ENCODE measurements around the gene CAPN12.
"Not testable (repeated sequence)": the region's sequence is repeated elsewhere in the genome, so short reads cannot be mapped to it uniquely, and the experiment has no call there.

Gene CAPN12

DNA sequence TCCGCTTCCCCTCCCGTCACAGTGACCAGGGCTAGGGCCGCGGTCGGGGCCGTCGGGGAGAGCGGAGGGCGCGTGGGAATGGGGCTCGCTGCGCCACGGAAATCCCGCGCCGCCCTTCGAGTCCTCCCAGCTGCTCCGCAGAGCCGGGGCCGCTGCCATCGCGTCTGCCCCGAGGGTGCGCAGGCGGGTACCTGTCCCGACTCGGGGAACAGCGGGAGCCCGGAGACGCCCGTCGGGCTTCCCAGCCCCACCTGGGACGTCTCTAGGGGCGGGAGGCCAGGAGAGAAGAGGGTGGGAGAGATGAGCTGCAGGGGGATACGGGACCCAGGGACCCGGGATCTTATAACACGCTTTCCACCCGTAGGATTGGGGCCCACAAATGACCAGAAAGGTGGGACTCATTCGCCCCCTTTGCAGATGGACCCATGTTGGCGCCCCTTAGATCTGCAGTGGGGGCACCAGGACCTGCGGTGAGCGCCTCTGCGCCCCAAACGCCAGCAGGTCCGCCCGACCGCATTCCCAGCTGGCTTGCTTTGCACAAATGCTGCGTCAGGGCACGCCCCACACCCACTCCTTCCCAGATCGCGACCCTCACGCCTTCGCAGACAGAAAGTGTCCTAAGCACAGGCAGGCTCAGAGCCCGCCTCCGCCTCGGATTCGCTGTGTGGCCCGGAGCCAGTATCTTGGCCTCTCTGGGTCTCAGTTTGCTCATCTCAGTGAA is 26.1 kb upstream of the CAPN12 start:
- DNase-seq (ENCODE audit: low spot score) = not testable (repeated sequence)

DNA sequence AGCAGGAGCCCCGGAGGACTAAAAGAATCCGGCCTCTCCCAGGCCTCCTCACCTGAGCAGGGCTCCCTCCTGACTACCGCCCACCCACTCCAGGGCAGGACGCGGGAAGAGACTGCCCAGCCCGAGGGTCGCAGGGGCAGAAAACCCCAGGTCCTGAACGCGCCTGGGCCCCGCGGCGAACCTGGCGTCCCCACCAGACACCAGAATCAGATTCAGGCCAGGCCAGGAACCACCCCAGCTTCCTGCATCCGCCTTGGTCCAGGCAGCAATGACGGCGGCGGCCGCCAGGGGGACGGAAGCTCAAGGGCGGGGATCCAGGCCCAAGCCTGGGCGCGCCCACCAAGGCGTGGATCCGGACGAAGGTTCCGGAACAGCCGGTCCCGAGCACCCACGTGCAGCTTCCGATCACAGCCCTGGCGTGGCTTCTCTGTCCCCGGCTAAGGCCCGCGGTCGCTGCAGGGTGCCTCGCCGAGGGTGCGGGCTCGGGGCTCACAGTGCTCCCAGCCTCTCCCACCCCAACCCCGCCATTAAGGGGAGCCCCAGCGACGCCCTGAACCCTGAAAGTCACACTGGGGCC is 25.4 kb upstream of the CAPN12 start:
- DNase-seq (ENCODE audit: low spot score) = peak; percentile 81

DNA sequence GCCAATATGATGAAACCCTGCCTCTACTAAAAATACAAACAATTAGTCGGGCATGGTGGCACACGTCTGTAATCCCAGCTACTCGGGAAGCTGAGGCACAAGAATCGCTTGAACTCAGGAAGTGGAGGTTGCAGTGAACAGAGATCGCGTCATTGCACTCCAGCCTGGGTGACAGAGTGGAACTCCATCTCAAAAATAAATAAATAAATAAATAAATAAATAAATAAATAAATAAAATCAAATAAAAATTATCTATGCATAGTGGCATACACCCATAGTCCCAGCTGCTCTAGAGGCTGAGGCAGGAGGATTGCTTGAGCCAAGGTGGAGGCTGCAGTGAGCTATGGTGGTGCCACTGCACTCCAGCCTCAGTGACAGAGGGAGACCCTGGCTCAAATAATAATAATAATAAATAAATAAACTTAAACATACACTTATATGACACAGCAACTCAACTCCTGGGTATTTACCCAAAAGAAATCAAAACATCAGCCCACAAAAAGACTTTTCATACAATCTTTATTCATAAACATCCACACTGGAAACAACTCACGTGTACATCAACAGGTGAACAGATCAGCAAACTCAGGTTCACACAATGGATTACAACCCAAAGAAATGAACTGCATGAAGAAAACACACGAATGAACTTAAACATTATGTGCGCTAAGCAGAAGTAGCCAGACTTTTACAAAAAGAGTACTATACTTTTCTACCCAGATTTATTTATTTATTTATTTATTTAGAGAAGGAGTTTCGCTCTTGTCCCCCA is 22.2 kb upstream of the CAPN12 start:
- no peak for DNase-seq (ENCODE audit: low spot score)

DNA sequence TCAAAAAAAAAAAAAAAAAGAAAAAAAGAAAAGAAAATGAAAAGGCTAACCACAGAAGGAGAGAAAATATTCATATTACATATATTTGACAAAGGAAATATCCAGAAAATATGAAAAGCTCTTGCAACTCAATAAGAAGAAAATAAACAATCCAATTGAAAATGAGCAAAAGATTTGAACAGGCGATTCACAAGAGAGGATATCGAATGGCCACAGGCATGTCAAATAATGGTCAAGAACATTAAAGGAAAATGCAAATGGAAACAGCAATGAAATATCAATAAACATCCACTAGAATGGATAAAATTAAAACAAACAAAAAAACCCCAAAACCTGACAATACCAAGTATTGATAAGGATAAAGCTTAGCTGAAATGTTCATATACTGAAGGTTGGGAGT is 20.9 kb upstream of the CAPN12 start:
- no peak for DNase-seq (ENCODE audit: low spot score)

DNA sequence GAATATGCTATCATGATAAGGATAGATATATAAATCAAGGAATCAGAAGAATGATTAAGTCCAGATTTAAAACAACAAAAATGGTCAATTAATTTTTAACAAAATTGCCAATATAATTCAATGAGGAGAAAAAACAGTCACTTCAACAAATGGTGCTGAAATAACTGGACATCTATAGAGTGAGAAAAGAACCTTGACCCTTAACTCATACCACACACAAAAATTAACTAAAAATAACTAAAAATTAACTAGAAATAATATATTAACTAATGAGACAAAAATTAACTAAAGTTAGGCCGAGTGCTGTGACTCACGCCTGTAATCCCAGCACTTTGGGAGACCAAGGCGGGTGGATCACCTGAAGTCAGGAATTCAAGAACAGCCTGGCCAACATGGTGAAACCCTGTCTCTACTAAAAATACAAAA is 19.5 kb upstream of the CAPN12 start:
- DNase-seq (ENCODE audit: low spot score) = no peak

DNA sequence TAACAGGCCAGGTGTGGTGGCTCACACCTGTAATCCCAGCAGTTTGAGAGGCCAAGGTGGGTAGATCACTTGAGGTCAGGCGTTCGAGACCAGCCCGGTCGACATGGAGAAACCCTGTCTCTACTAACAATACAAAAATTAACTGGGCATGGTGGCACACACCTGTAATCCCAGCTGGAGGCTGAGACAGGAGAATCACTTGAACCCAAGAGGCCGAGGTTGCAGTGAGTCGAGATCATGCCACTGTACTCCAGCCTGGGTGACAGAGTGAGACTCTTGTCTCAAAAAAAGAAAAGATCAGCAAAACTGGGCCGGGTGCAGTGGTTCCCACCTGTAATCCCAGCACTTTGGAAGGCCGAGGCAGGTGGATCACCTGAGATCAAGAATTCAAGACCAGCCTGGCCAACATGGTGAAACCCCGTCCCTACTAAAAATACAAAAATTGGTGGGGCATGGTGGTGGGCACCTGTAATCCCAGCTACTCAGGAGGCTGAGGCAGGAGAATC is 17.7 kb upstream of the CAPN12 start:
- not testable (repeated sequence) for DNase-seq (ENCODE audit: low spot score)

DNA sequence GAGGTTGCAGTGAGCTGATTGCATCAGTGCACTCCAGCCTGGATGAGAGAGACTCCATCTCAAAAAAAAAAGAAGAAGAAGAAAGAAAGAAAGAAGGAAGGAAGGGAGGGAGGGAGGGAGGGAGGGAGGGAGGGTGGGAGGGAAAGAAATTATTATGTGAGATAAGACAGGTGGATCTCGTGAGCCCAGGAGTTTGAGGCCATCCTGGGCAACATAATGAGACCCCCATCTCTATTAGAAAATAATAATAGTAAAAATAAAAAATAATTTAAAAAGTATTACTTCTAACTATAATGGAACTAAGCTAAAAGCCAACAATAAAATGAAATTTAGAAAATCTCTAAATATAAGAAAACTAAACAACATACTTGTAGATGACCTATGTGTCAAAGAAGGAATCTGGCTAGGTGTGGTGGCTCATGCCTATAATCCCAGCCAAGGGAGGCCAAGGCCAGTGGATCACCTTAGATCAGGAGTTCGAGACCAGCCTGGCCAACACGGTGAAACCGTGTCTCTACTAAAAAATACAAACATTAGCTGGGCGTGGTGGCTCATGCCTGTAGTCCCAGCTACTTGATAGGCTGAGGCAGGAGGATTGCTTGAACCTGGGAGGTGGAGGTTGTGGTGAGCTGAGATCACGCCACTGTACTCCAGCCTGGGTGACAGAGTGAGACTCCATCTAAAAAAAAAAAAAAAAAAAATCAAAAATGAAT is 16.7 kb upstream of the CAPN12 start:
- not testable (repeated sequence) for DNase-seq (ENCODE audit: low spot score)

DNA sequence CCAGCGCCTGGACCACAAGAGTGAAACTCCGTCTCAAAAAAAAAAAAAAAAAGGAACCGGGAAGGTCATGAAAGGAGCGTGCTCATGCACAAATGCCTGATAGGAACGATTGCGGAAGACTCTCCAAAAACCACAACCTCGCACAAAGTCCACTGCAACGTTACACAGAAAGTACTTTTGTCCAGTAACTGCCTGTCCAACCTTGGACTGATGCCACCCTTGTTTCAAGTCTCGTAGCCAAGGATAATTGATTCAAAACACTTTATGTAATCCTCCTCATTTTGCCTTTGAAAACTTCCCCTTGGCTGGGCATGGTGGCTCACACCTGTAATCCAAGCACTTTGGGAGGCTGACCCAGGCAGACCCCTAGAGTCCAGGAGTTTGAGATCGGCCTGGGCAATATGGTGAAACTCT is 15.3 kb upstream of the CAPN12 start:
- no peak for DNase-seq (ENCODE audit: low spot score)

DNA sequence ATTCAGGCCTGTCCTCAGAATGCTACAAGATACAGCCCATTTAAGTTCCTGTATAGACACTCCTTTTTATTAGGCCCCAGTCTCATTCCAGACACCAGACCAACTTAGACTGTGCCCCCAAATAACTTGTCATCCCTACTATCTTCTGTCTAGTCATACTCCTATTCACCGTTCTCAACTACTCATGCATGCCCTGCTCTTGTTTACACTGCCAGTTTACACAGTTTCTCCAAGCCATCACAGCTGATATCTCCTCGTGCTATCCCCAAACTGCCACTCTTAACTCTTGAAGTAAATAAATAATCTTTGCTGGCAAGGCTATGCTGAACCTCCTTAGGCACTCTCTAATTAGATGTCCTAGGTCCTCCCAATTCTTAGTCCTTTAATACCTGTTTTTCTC is 9.9 kb upstream of the CAPN12 start:
- not testable (repeated sequence) for DNase-seq (ENCODE audit: low spot score)

DNA sequence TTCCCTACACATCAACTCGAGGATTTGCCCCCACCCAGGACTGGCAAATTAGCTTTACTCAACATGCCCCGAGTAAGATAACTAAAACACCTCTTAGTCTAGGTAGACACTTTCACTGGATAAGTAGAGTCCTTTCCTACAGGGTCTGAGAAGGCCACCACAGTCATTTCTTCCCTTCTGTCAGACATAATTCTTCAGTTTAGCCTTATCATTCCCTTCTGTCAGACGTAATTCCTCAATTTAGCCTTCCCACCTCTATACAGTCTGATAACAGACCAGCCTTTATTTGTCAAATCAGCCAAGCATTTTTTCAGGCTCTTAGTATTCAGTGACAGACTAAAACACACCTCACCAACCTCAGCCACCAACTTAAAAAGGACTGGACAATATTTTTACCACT is 9.5 kb upstream of the CAPN12 start:
- DNase-seq (ENCODE audit: low spot score) = not testable (repeated sequence)

DNA sequence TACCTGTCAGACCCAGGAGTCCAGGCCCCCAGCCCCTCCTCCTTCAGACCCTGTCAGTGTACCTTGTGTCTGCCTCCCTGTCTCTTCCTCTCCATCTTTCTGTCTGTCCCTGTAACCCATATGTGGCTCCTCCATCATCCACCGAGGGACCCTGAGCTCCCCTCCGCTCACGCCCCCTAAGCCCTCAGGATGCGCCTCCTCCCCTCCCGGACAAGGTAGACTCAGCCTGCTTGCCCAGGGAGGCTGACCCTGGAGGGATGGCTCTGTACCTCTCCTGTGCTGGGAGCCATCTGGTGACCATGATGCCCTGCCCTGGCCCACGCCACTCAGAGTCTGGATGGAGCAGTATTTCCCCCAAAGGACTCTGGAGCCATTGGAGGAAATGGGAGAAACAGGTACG is 1.0 kb upstream of the CAPN12 start:
- DNase-seq (ENCODE audit: low spot score) = peak; percentile 22

DNA sequence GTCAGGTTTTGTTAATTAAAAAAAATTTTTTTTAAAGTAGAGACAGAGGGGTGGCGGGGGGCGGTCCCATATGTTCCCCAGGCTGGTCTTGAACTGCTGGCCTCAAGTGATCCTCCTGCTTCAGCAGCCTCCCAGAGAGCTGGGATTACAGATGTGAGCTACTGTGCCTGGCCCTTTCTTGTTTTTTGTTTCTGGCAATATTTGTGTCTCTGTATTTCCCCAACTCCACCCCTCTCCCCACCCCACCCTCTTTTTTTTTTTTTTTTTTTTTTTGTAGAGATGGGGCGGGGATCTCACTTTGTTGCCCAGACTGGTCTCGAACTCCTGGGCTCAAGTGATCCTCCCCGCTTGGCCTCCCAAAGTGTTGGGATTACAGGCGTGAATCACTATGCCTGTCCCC is 600 bp upstream of the CAPN12 start:
- DNase-seq (ENCODE audit: low spot score) = no peak

DNA sequence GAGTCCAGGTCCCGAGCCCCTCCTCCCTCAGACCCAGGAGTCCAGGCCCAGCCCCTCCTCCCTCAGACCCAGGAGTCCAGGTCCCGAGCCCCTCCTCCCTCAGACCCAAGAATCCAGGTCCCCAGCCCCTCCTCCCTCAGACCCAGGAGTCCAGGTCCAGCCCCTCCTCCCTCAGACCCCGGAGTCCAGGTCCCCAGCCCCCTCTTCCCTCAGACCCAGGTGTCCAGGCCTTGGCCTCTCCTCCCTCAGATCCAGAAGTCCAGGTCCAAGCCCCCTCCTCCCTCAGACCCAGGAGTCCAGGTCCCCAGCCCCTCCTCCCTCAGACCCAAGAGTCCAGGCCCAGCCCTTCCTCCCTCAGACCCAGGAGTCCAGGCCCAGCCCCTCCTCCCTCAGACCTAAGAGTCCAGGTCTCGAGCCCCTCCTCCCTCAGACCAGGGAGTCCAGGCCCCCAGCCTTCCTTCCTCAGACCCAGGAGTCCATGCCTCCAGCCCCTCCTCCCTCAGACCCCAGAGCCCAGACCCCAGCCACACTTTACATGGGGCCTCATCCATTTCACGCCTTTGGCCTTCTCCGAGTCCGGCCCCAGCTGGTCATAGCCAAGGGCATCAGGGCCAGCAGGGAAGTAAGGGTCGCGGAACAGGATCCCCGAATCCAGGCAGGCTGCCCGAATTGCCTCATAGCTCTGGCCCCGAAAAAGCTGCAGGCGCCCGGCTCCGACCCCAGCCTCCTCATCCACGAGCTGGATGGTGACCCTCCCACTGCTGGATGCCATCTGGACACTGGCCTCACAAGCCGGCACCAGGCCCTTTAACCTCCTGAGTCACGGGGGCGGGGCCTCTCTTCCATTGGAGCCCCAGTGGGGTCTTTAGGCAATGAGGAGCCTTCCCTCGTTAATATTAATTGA is 628 bp downstream of the CAPN12 start:
- peak; percentile 11 for DNase-seq (ENCODE audit: low spot score)

DNA sequence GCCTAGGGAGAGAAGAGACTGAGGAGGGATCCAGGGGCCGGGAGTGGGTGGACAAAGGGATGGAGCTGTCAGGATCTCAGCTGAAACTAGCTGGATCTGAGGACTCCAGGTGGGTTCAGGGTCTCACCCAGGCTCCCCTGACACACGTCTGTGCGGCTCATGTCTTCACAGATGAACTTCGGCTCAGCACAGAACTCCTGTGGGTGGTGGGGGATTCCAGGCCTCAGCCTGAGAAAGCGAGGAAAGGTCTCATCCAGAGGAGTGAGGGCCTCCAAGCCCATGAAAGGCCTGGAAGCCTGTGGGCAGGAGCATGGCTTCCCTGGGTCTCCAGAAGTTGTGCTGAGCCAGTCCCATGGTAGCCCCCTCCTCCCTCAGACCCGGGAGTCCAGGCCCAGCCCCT is 1.4 kb downstream of the CAPN12 start:
- DNase-seq (ENCODE audit: low spot score) = peak; percentile 7

DNA sequence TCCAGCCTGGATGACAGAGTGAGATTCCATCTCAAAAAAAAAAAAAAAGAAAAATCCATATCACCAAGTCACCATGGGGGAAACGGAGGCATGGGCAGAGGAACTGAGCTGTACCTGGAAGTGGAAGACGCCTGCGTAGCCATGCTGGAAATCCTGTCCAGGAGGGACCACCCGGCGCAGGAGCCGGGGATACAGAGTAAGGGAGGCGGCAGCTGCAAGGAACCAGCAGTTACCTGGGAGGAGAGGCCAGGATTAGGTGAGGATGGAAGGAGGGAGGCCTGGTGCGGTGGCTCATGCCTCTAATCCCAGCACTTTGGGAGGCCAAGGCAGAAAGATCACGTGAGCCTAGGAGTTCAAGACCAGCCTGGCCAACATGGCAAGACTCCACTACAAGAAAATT is 2.0 kb downstream of the CAPN12 start:
- DNase-seq (ENCODE audit: low spot score) = peak; percentile 2

DNA sequence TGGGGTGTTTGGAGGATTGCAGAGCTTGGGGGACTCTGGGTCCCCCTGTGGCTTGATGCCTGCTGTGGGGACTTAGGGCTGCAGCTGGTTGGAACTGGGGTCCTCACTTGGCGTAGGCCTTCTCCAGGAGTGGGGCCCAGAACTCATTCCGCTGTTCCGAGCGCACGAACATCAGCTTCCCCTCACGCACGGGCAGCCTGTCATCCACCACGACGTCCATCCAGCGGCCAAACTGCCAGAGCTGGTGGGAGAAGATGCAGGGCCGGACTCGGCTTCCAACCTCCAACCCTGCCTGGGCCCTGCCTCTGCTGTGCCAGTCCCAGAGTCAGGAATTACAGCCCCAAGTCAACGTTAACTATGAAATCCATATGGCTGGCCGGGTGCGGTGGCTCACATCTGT is 2.6 kb downstream of the CAPN12 start:
- DNase-seq (ENCODE audit: low spot score) = peak; percentile 2

DNA sequence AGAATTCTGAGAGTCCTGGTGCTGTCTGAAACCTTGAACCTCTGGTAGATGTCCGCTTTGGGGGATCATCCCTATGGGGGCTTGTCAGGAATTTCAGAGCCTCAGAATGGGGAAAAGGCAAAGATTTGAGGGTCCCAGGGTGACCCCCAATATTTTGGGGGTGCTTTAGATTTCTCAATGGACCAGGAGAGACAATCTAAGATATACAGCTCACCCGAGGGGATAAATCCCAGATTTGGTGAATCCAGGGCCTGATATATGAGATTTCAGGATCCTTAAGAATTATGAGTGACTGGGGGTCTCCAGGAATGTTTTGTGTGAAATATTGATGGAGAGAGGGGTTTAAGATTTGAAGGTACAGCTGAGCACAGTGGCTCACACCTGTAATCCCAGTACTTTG is 3.3 kb downstream of the CAPN12 start:
- peak; percentile 3 for DNase-seq (ENCODE audit: low spot score)

DNA sequence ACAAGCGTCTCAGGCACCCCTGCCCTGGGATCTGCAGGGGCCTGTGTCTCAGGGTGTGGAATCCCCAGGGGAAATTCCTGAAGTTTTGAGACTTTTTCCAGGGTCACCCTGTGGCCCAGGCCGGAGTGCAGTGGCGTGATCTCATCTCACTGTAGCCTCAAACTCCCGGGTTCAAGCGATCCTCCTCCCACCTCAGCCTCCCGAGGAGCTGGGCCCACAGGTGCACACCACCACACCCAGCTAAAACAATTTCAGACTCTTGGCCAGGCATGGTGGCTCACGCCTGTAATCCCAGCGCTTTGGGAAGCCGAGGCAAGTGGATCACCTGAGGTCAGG is 4.0 kb downstream of the CAPN12 start:
- no peak for DNase-seq (ENCODE audit: low spot score)

DNA sequence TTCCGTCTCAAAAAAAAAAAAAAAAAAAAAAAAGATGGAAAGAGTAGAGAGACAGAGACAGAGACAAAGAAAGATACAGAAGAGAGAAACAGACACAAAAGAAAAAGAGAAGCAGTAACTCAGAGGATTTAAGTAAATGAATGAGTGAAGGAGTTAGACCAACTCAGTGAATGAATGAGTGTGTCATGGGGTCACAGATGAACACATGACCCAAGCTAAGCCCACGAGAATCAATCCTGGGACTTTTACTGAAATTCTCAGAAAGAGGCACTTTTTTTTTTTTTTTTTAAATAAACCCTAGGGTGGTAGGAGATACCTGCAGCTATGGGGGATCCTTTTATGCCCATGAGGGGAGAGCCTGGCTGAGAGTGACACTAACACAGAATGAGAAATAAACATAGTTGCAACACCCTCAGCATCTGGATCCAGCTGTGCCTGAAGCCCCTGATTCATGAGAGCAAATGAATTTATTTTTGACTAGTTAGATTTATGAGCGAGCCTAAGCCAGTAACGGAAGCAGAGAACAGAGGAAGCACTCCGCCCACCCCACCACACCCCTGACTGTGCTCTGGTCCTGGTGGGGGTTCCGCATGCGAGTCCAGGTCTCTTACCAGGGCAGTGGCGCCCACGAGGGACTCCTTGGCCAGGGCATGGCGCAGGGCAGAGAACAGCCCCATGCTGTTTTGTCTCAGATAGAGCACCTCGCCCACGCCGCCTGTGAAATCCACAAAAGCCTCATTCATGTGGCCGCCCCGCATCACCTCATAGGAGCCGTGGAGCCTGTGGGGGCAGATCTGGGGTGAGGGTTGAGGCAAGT is 4.6 kb downstream of the CAPN12 start:
- peak; percentile 4 for DNase-seq (ENCODE audit: low spot score)

DNA sequence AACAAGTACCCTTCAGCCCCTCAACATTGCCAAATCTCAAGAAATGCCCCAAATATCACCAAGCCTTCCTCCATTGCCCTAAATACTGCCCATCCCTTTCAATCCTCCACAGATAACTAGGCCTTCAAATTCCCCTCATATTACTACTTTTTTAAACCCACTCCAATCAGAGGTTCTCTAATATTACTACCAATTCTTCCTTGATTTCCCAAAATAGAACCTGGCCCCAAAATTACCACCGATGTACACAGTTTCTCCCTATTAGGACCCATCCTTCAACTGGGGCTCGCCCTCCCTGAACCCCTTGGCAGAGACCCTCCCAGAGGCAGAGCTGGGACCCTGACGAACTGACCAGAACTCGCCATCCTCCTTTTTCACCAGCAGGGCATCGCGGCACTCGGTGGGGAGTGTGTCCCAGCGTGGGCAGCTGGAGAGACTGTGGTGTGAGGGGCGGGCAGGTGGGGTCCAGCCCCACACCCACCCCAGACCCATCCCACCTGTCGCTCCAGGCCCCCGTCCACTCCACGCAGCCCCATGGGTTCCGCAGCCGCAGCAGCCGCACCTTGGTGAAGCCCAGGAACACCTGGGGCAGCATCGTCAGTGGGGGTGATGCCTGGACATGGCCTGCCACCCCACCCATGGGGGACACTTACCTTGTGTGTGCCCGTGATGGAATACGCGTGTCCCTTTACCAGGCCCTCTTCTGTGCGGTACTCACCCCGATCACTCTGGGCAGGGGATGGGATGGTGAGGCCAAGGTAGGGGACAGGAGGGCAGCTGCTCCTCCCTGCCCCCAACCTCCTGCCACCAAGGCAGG is 6.1 kb downstream of the CAPN12 start:
- no peak for DNase-seq (ENCODE audit: low spot score)

Measured in iPS-NIHi11 (cell line).